ENCODE results near the gene PPP2CA. TPM values are rescaled to one million over a fixed set of nuclear protein-coding genes. Genes with fewer than 3 reads are reported as not detected.
"Not testable (repeated sequence)": the region's sequence is repeated elsewhere in the genome, so short reads cannot be mapped to it uniquely, and the experiment has no call there.

PPP2CA gene
- 100 to 1,000 TPM; 137 to 173 (median 147) TPM for polyA plus RNA-seq (ENCODE audit: insufficient read depth in 1 of 5, insufficient read length in 5 of 5, low replicate concordance in 1 of 5)
- long read RNA-seq, donor 1, full-length matches to known transcripts: 84 of 106 reads
- long read RNA-seq, donor 1, partial matches to known transcripts: 22 of 106 reads
- long read RNA-seq, donor 1, other reads (novel, unspliced or antisense): 0 of 106 reads
- long read RNA-seq, donor 2, full-length matches to known transcripts: 35 of 63 reads
- long read RNA-seq, donor 2, partial matches to known transcripts: 28 of 63 reads
- long read RNA-seq, donor 2, other reads (novel, unspliced or antisense): 0 of 63 reads
- long read RNA-seq, donor 3, full-length matches to known transcripts: 37 of 55 reads
- long read RNA-seq, donor 3, partial matches to known transcripts: 18 of 55 reads
- long read RNA-seq, donor 3, other reads (novel, unspliced or antisense): 0 of 55 reads
- long read RNA-seq, donor 4, full-length matches to known transcripts: 32 of 54 reads
- long read RNA-seq, donor 4, partial matches to known transcripts: 22 of 54 reads
- long read RNA-seq, donor 4, other reads (novel, unspliced or antisense): 0 of 54 reads
- long read RNA-seq, donor 5, full-length matches to known transcripts: 72 of 140 reads
- long read RNA-seq, donor 5, partial matches to known transcripts: 68 of 140 reads
- long read RNA-seq, donor 5, other reads (novel, unspliced or antisense): 0 of 140 reads
- long read RNA-seq, donor 6, full-length matches to known transcripts: 70 of 104 reads
- long read RNA-seq, donor 6, partial matches to known transcripts: 34 of 104 reads
- long read RNA-seq, donor 6, other reads (novel, unspliced or antisense): 0 of 104 reads
- long read RNA-seq, donor 7, full-length matches to known transcripts: 30 of 36 reads
- long read RNA-seq, donor 7, partial matches to known transcripts: 6 of 36 reads
- long read RNA-seq, donor 7, other reads (novel, unspliced or antisense): 0 of 36 reads
- long read RNA-seq, donor 8, full-length matches to known transcripts: 24 of 35 reads
- long read RNA-seq, donor 8, partial matches to known transcripts: 11 of 35 reads
- long read RNA-seq, donor 8, other reads (novel, unspliced or antisense): 0 of 35 reads

GRCh38 chr5:134225780-134226440, at the start of gene PPP2CA:
PPP2CA (minus strand) TSS chr5:134226073; CDS start chr5:134225861, 212 bp downstream.
- DNase-seq: peak; percentile 100

GRCh38 chr5:134273642-134274395, 47.9 kb upstream of the PPP2CA start:
- DNase-seq: no peak

- no peak for DNase-seq
Measured at GRCh38 chr5:134271059-134271458, 45.2 kb upstream of the PPP2CA start.

GRCh38 chr5:134268919-134269318, 43.0 kb upstream of the PPP2CA start:
- no peak for DNase-seq

GRCh38 chr5:134268019-134268601, 42.2 kb upstream of the PPP2CA start:
- no peak for DNase-seq

- no peak for DNase-seq
Measured at GRCh38 chr5:134267366-134268018, 41.6 kb upstream of the PPP2CA start.

GRCh38 chr5:134263801-134264200, 37.9 kb upstream of the PPP2CA start:
- DNase-seq: no peak

- DNase-seq: not testable (repeated sequence)
Measured at GRCh38 chr5:134262629-134263028, 36.8 kb upstream of the PPP2CA start.

GRCh38 chr5:134258896-134259295, 33.0 kb upstream of the PPP2CA start:
- DNase-seq: no peak

- DNase-seq: no peak
Measured at GRCh38 chr5:134257176-134257575, 31.3 kb upstream of the PPP2CA start.

GRCh38 chr5:134255418-134256150, 29.7 kb upstream of the PPP2CA start:
- no peak for DNase-seq

- DNase-seq: not testable (repeated sequence)
Measured at GRCh38 chr5:134253368-134254153, 27.7 kb upstream of the PPP2CA start.

GRCh38 chr5:134252671-134253070, 26.8 kb upstream of the PPP2CA start:
- DNase-seq: no peak

GRCh38 chr5:134250949-134251348, 25.1 kb upstream of the PPP2CA start:
- DNase-seq: no peak

- no peak for DNase-seq
Measured at GRCh38 chr5:134249469-134250379, 23.9 kb upstream of the PPP2CA start.

- no peak for DNase-seq
Measured at GRCh38 chr5:134248256-134248655, 22.4 kb upstream of the PPP2CA start.
